ENCODE results near the gene PIEZO1. TPM values are rescaled to one million over a fixed set of nuclear protein-coding genes. Genes with fewer than 3 reads are reported as not detected.

PIEZO1 gene
- total and polyA plus RNA-seq, 9 of the 15 experiments (the other 6 are each of a cell fraction or from before 2014, with no cell fraction given), result 3.6 to 432 (median 131) TPM

DNA sequence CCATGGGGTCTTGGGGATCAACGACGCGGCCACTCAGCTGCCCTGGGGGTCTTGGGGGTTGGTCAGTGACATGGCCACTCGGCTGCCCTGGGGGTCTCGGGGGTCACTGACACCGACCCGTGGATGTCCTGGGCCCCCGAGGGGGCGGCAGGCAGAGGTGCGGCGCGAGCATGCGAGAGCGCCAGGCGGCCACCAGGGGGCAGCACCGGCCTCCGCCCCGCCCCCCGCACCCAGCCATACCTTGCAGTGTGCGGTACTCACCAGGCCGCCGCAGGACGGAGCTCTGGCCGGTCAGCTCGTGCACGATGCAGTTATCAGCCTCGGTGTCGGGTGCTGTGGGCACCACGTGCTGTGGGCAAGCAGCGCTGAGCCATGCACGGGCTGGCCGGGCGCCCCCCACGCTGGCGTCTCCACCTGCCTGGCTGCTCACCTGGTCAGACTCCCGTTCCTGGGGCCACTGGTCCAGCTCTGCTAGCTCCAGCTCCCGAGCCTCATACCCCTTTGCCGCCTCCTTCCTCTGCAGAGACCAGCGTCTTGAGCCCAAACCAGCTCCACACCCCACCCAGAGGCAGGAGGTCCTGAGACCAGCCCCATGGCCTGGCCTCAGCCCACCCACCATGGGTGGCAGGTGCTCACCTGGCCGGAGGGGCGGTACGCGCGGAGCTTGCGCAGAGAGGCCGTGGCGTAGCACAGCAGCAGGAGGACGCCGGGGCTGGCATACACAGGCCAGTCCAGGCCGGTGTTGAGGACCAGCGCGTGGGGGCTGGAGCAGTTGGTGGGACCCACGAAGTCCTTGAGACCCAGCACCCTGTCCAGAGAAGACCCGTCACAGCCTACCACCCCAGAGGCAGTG lies 47.5 kb downstream of the PIEZO1 start (continued):
- no peak for TF ChIP-seq THRAP3 (IDR thresholded peaks at IDR 0.05; ENCODE audit: borderline replicate concordance)
- no peak for TF ChIP-seq BCL6 (CRISPR knock-in tag; IDR thresholded peaks at IDR 0.05)
- TF ChIP-seq SLC30A9 (CRISPR knock-in tag; IDR thresholded peaks at IDR 0.05), result no peak
- TF ChIP-seq, protein P1, sequence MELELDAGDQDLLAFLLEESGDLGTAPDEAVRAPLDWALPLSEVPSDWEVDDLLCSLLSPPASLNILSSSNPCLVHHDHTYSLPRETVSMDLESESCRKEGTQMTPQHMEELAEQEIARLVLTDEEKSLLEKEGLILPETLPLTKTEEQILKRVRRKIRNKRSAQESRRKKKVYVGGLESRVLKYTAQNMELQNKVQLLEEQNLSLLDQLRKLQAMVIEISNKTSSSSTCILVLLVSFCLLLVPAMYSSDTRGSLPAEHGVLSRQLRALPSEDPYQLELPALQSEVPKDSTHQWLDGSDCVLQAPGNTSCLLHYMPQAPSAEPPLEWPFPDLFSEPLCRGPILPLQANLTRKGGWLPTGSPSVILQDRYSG (tag; conservative IDR thresholded peaks at IDR 0.05; ENCODE audit: low read depth), result no peak; the same call in 1 of the 2 replicates
- TF ChIP-seq, protein P2, sequence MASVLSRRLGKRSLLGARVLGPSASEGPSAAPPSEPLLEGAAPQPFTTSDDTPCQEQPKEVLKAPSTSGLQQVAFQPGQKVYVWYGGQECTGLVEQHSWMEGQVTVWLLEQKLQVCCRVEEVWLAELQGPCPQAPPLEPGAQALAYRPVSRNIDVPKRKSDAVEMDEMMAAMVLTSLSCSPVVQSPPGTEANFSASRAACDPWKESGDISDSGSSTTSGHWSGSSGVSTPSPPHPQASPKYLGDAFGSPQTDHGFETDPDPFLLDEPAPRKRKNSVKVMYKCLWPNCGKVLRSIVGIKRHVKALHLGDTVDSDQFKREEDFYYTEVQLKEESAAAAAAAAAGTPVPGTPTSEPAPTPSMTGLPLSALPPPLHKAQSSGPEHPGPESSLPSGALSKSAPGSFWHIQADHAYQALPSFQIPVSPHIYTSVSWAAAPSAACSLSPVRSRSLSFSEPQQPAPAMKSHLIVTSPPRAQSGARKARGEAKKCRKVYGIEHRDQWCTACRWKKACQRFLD (CRISPR knock-in tag; IDR thresholded peaks at IDR 0.05), result no peak; the same call in 1 of the 2 replicates
- TF ChIP-seq DMBX1 (CRISPR knock-in tag; IDR thresholded peaks at IDR 0.05; ENCODE audit: borderline replicate concordance), result peak; percentile 70; the same call in 1 of the 2 replicates
- TF ChIP-seq ZNF12 (CRISPR knock-in tag; IDR thresholded peaks at IDR 0.05), result no peak
- TF ChIP-seq SETDB1 (IDR thresholded peaks at IDR 0.05; ENCODE audit: low read length), result no peak
- TF ChIP-seq ZNF668 (CRISPR knock-in tag; IDR thresholded peaks at IDR 0.05), result no peak
- TF ChIP-seq TCFL5 (CRISPR knock-in tag; conservative IDR thresholded peaks at IDR 0.05), result no peak
- no peak for TF ChIP-seq CC2D1A (IDR thresholded peaks at IDR 0.05)
- no peak for TF ChIP-seq ARNT (IDR thresholded peaks at IDR 0.05)
- no peak for TF ChIP-seq TAF9B (IDR thresholded peaks at IDR 0.05; ENCODE audit: partially characterized antibody)
- TF ChIP-seq, protein P3, sequence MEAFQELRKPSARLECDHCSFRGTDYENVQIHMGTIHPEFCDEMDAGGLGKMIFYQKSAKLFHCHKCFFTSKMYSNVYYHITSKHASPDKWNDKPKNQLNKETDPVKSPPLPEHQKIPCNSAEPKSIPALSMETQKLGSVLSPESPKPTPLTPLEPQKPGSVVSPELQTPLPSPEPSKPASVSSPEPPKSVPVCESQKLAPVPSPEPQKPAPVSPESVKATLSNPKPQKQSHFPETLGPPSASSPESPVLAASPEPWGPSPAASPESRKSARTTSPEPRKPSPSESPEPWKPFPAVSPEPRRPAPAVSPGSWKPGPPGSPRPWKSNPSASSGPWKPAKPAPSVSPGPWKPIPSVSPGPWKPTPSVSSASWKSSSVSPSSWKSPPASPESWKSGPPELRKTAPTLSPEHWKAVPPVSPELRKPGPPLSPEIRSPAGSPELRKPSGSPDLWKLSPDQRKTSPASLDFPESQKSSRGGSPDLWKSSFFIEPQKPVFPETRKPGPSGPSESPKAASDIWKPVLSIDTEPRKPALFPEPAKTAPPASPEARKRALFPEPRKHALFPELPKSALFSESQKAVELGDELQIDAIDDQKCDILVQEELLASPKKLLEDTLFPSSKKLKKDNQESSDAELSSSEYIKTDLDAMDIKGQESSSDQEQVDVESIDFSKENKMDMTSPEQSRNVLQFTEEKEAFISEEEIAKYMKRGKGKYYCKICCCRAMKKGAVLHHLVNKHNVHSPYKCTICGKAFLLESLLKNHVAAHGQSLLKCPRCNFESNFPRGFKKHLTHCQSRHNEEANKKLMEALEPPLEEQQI (IDR thresholded peaks at IDR 0.05), result no peak
- TF ChIP-seq CCNT2 (IDR thresholded peaks at IDR 0.05; ENCODE audit: borderline replicate concordance, extremely low read depth, insufficient read length, low read depth, low read length), result peak; percentile 86
- TF ChIP-seq PRPF4 (IDR thresholded peaks at IDR 0.05; ENCODE audit: insufficient read depth, low read depth, low read length, poor library complexity, severe bottlenecking), result no peak
- no peak for TF ChIP-seq ZNF217 (CRISPR knock-in tag; IDR thresholded peaks at IDR 0.05)
- TF ChIP-seq, protein P4, sequence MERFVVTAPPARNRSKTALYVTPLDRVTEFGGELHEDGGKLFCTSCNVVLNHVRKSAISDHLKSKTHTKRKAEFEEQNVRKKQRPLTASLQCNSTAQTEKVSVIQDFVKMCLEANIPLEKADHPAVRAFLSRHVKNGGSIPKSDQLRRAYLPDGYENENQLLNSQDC (CRISPR knock-in tag; IDR thresholded peaks at IDR 0.05), result no peak
- TF ChIP-seq, protein P5, sequence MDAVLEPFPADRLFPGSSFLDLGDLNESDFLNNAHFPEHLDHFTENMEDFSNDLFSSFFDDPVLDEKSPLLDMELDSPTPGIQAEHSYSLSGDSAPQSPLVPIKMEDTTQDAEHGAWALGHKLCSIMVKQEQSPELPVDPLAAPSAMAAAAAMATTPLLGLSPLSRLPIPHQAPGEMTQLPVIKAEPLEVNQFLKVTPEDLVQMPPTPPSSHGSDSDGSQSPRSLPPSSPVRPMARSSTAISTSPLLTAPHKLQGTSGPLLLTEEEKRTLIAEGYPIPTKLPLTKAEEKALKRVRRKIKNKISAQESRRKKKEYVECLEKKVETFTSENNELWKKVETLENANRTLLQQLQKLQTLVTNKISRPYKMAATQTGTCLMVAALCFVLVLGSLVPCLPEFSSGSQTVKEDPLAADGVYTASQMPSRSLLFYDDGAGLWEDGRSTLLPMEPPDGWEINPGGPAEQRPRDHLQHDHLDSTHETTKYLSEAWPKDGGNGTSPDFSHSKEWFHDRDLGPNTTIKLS (IDR thresholded peaks at IDR 0.05; ENCODE audit: borderline replicate concordance, low read depth), result no peak
- TF ChIP-seq KDM5B (IDR thresholded peaks at IDR 0.05; ENCODE audit: insufficient replicate concordance, low read depth, low read length), result no peak
- peak; percentile 97 to 98 for TF ChIP-seq MAZ (CRISPR knock-in tag; conservative IDR thresholded peaks at IDR 0.05 in 1 of 2, IDR thresholded peaks at IDR 0.05 in 1 of 2)
